NB4 (cell line): ENCODE data around the gene C10orf71.

Source experiments
- CTCF ChIP-seq: IDR thresholded peaks from one replicate; pipeline ENCODE4 v1.5.1; 2012; ENCODE audit warnings: low read depth, low read length
- MAX ChIP-seq: IDR thresholded peaks from 2 replicates; pipeline ENCODE4 v1.6.1; 2011; ENCODE audit warnings: low read depth, low read length
- MYC ChIP-seq: IDR thresholded peaks from 2 replicates; pipeline ENCODE4 v1.6.1; 2011; ENCODE audit warnings: low read depth, low read length

- TF ChIP-seq MYC (no peak), CTCF (no peak), MAX (no peak)
These were observed 4.7 kb downstream of the C10orf71 start for GRCh38 chr10:49303711-49304110.
